ENCODE measurements around the gene NCOA1. TPM values are rescaled to one million over a fixed set of nuclear protein-coding genes. Genes with fewer than 3 reads are reported as not detected.

The NCOA1 gene
- total RNA-seq, 2 donors from 2014 or later, result 20.1 to 22.6 TPM

GRCh38 chr2:24711865-24712264, 220.8 kb downstream of the NCOA1 start:
- H3K36me3 Mint-ChIP-seq (ENCODE audit: low read depth), result peaks cover 12% of the 10 kb centered on the region
- no peaks in the 10 kb centered on the region for H3K27me3 Mint-ChIP-seq (ENCODE audit: insufficient read depth)
- H3K27ac Mint-ChIP-seq, result no peak overlapping the region
- Histone ChIP-seq H3K36me3 (ENCODE audit: control insufficient read depth, insufficient read depth, low read length) (peaks cover 2% of the 10 kb centered on the region), H3K4me1 (ENCODE audit: control insufficient read depth, insufficient read depth, low read length) (no peaks in the 10 kb centered on the region), H3K27ac (ENCODE audit: low read depth, low read length) (no peak overlapping the region), H3K9me3 (ENCODE audit: control insufficient read depth, low read length) (peaks cover 6% of the 10 kb centered on the region), H3K4me3 (ENCODE audit: low read length) (no peak overlapping the region), H3K9ac (ENCODE audit: extremely low read depth, low read length, poor library complexity, severe bottlenecking) (no peak overlapping the region), H3K27me3 (ENCODE audit: control insufficient read depth, insufficient read depth, low read length, poor library complexity, severe bottlenecking) (no peaks in the 10 kb centered on the region)
- H3K9me3 Mint-ChIP-seq, result no peaks in the 10 kb centered on the region
- no peak for DNase-seq
- no peak for TF ChIP-seq CTCF (conservative IDR thresholded peaks at IDR 0.05)
- H3K4me1 Mint-ChIP-seq, result no peaks in the 10 kb centered on the region
- H3K4me3 Mint-ChIP-seq, result no peak overlapping the region
- 89 to 95% methylated on average over 2 of the region's 2 CpGs for WGBS, 2 experiments (ENCODE audit: insufficient coverage in 1 of 2, insufficient read length in 1 of 2)

GRCh38 chr2:24712296-24712695, 221.2 kb downstream of the NCOA1 start:
- no peak overlapping the region for H3K27ac ChIP-seq (ENCODE audit: low read depth, low read length)
- H3K9me3 ChIP-seq (ENCODE audit: control insufficient read depth, low read length), result peaks cover 6% of the 10 kb centered on the region
- Mint-ChIP-seq H3K36me3 (ENCODE audit: low read depth) (peaks cover 15% of the 10 kb centered on the region), H3K9me3 (no peaks in the 10 kb centered on the region), H3K27ac (no peak overlapping the region), H3K4me3 (no peak overlapping the region), H3K27me3 (ENCODE audit: insufficient read depth) (no peaks in the 10 kb centered on the region), H3K4me1 (no peaks in the 10 kb centered on the region)
- H3K4me3 ChIP-seq (ENCODE audit: low read length), result no peak overlapping the region
- no peak for DNase-seq
- no peaks in the 10 kb centered on the region for H3K36me3 ChIP-seq (ENCODE audit: control insufficient read depth, insufficient read depth, low read length)
- H3K9ac ChIP-seq (ENCODE audit: extremely low read depth, low read length, poor library complexity, severe bottlenecking), result no peak overlapping the region
- no peaks in the 10 kb centered on the region for H3K4me1 ChIP-seq (ENCODE audit: control insufficient read depth, insufficient read depth, low read length)
- H3K27me3 ChIP-seq (ENCODE audit: control insufficient read depth, insufficient read depth, low read length, poor library complexity, severe bottlenecking), result no peaks in the 10 kb centered on the region
- no CpG with 5 or more reads among the region's 1 CpG for WGBS, 2 experiments (ENCODE audit: insufficient coverage in 1 of 2, insufficient read length in 1 of 2)
- TF ChIP-seq CTCF (conservative IDR thresholded peaks at IDR 0.05), result no peak

GRCh38 chr2:24717263-24717951, 226.4 kb downstream of the NCOA1 start:
- H3K36me3 ChIP-seq (ENCODE audit: control insufficient read depth, insufficient read depth, low read length), result no peaks in the 10 kb centered on the region
- no peak overlapping the region for H3K27ac Mint-ChIP-seq
- no peak for TF ChIP-seq CTCF (conservative IDR thresholded peaks at IDR 0.05)
- H3K27me3 Mint-ChIP-seq (ENCODE audit: insufficient read depth), result no peaks in the 10 kb centered on the region
- no peak overlapping the region for H3K4me3 ChIP-seq (ENCODE audit: low read length)
- H3K36me3 Mint-ChIP-seq (ENCODE audit: low read depth), result peaks cover 21% of the 10 kb centered on the region
- no peak overlapping the region for H3K27ac ChIP-seq (ENCODE audit: low read depth, low read length)
- no peak for DNase-seq
- 96 to 100% methylated on average over 1 to 2 of the region's 2 CpGs for WGBS, 2 experiments (ENCODE audit: insufficient coverage in 1 of 2, insufficient read length in 1 of 2)
- no peaks in the 10 kb centered on the region for H3K4me1 Mint-ChIP-seq
- no peak overlapping the region for H3K9ac ChIP-seq (ENCODE audit: extremely low read depth, low read length, poor library complexity, severe bottlenecking)
- H3K9me3 Mint-ChIP-seq, result no peaks in the 10 kb centered on the region
- H3K9me3 ChIP-seq (ENCODE audit: control insufficient read depth, low read length), result peaks cover 6% of the 10 kb centered on the region
- no peak overlapping the region for H3K4me3 Mint-ChIP-seq
- H3K27me3 ChIP-seq (ENCODE audit: control insufficient read depth, insufficient read depth, low read length, poor library complexity, severe bottlenecking), result no peaks in the 10 kb centered on the region
- no peaks in the 10 kb centered on the region for H3K4me1 ChIP-seq (ENCODE audit: control insufficient read depth, insufficient read depth, low read length)

Measured in endodermal cell (in vitro differentiated cells).